GM12801 (cell line): ENCODE measurements around the gene RAMP1.

ENCODE experiments used
- CTCF ChIP-seq: IDR thresholded peaks from one replicate; pipeline ENCODE4 v1.5.1; 2011; ENCODE audit warnings: control low read depth; ENCODE audit not compliant: insufficient read length; ENCODE audit errors: extremely low read depth

The RAMP1 gene

GRCh38 chr2:237894986-237895543 lies 35.6 kb downstream of the RAMP1 start:
- no peak for TF ChIP-seq CTCF

- TF ChIP-seq CTCF = no peak
Measured at GRCh38 chr2:237895544-237896506, 36.4 kb downstream of the RAMP1 start.

GRCh38 chr2:237896507-237896892 lies 37.1 kb downstream of the RAMP1 start:
- TF ChIP-seq CTCF = no peak

- TF ChIP-seq CTCF = no peak
Measured at GRCh38 chr2:237896956-237897355, 37.5 kb downstream of the RAMP1 start.

GRCh38 chr2:237898057-237898414 lies 38.6 kb downstream of the RAMP1 start:
- no peak for TF ChIP-seq CTCF

- TF ChIP-seq CTCF = no peak
Measured at GRCh38 chr2:237900891-237901831, 41.7 kb downstream of the RAMP1 start.
